HG02588 (cell line): ENCODE measurements around the gene SPEG.

Experiments
- ATAC-seq: cut with Tn5 transposase; IDR thresholded peaks from one replicate; pipeline ENCODE4 v1.9.1; 2021; ENCODE audit warnings: mild to moderate bottlenecking, moderate library complexity; ENCODE audit not compliant: unreplicated experiment

Gene SPEG

GRCh38 chr2:219492575-219492974 is 57.9 kb downstream of the SPEG start:
- ATAC-seq: no peak

- no peak for ATAC-seq
These were observed 58.4 kb downstream of the SPEG start for GRCh38 chr2:219493086-219493485.

GRCh38 chr2:219494952-219495530 is 60.4 kb downstream of the SPEG start:
- ATAC-seq: no peak

GRCh38 chr2:219495531-219496122 is 61.0 kb downstream of the SPEG start:
- no peak for ATAC-seq

GRCh38 chr2:219496247-219496824 is 61.7 kb downstream of the SPEG start:
- no peak for ATAC-seq

GRCh38 chr2:219496825-219497494 is 62.3 kb downstream of the SPEG start:
- ATAC-seq: no peak

GRCh38 chr2:219497495-219498279 is 63.0 kb downstream of the SPEG start:
- peak; percentile 36 for ATAC-seq

GRCh38 chr2:219498280-219499057 is 63.8 kb downstream of the SPEG start, which contains the start of gene GMPPA:
Gene GMPPA (plus strand): TSS chr2:219498891. CDS start chr2:219499976, 1,085 bp downstream.
- peak; percentile 92 for ATAC-seq

GRCh38 chr2:219499058-219499307 is 64.3 kb downstream of the SPEG start:
- ATAC-seq: no peak

- no peak for ATAC-seq
These were observed 64.9 kb downstream of the SPEG start for GRCh38 chr2:219499555-219499954.

- ATAC-seq: no peak
These were observed 65.5 kb downstream of the SPEG start for GRCh38 chr2:219500135-219500534.

- ATAC-seq: no peak
These were observed 67.2 kb downstream of the SPEG start for GRCh38 chr2:219501849-219502248.

- ATAC-seq: no peak
These were observed 68.0 kb downstream of the SPEG start for GRCh38 chr2:219502618-219503017.

GRCh38 chr2:219505585-219505984 is 70.9 kb downstream of the SPEG start:
- ATAC-seq: no peak

- no peak for ATAC-seq
These were observed 71.6 kb downstream of the SPEG start for GRCh38 chr2:219506153-219506801.

GRCh38 chr2:219506802-219507526 is 72.3 kb downstream of the SPEG start:
- no peak for ATAC-seq

- no peak for ATAC-seq
These were observed 73.2 kb downstream of the SPEG start for GRCh38 chr2:219507581-219508443.

GRCh38 chr2:219508444-219508734 is 73.7 kb downstream of the SPEG start:
- no peak for ATAC-seq
